ENCODE results near the gene RAD51B. TPM values are rescaled to one million over a fixed set of nuclear protein-coding genes. Genes with fewer than 3 reads are reported as not detected.

The RAD51B gene
- total RNA-seq, 1 experiment from 2014 or later = 20.0 TPM

GRCh38 chr14:68519671-68520187, 700.1 kb downstream of the RAD51B start:
- BruUV-seq (replicated peaks) = no TSS peak
- ChIA-PET CTCF (no interaction called here), POLR2A (interaction anchor here (1.2 kb wide), 1 partner anchor 27 kb away, joined by 3 read pairs; no protein-coding TSS in a partner anchor), RAD21 (ENCODE audit: low non-redundant PET in 1 of 2, low total read pairs in 2 of 2, uncharacterized antibody in 2 of 2, unreplicated experiment in 2 of 2) (interaction anchor here in 1 of 2 experiments (0.6 kb wide), 1 partner anchor 583 kb away, joined by 3 read pairs; no protein-coding TSS in a partner anchor)
- no peaks in the 10 kb centered on the region for H3K79me2 ChIP-seq (ENCODE audit: insufficient read depth, low read length)
- H4K20me1 ChIP-seq (ENCODE audit: insufficient read depth) = no peaks in the 10 kb centered on the region
- H3K27ac ChIP-seq (ENCODE audit: low read depth, low read length) = no peak overlapping the region
- no peak for DNase-seq (ENCODE audit: low read depth, low spot score)
- H3K4me1 ChIP-seq (ENCODE audit: control insufficient read depth in 1 of 2, insufficient read depth in 2 of 2, low read length in 2 of 2) = peaks cover 53 to 54% of the 10 kb centered on the region in 2 experiments
- no peak for ATAC-seq
- intact Hi-C loops (cut with micrococcal nuclease) = no loop called here
- H3K9me3 ChIP-seq (ENCODE audit: control insufficient read depth in 1 of 2, insufficient read depth in 1 of 2, low read depth in 1 of 2, low read length in 2 of 2) = no peaks in the 10 kb centered on the region
- H3K4me3 ChIP-seq (replicated peaks in 1 of 2; ENCODE audit: low read depth in 1 of 2, low read length in 2 of 2) = no peak overlapping the region
- no peak for TF ChIP-seq ZNF274 (IDR thresholded peaks at IDR 0.05; ENCODE audit: low read depth, low read length)
- TF ChIP-seq ELF1 (IDR thresholded peaks at IDR 0.05; ENCODE audit: borderline replicate concordance, low read depth) = no peak
- no peak for TF ChIP-seq ZBTB33 (IDR thresholded peaks at IDR 0.05; ENCODE audit: extremely low read depth, insufficient replicate concordance, low read length)
- TF ChIP-seq MAX (IDR thresholded peaks at IDR 0.05) = no peak
- TF ChIP-seq ZFX (IDR thresholded peaks at IDR 0.05) = no peak
- TF ChIP-seq CEBPB (IDR thresholded peaks at IDR 0.05; ENCODE audit: low read depth) = no peak
- no peak for TF ChIP-seq CBX3 (IDR thresholded peaks at IDR 0.05; ENCODE audit: low read depth)
- no peak for TF ChIP-seq POLR2A (IDR thresholded peaks at IDR 0.05; ENCODE audit: borderline replicate concordance, extremely low read depth, insufficient read depth, insufficient read length)
- no peak for TF ChIP-seq FOSL1 (IDR thresholded peaks at IDR 0.05; ENCODE audit: low read depth)
- TF ChIP-seq ATF3 (IDR thresholded peaks at IDR 0.05) = no peak
- TF ChIP-seq YY1 (IDR thresholded peaks at IDR 0.05; ENCODE audit: extremely low read depth, insufficient replicate concordance, low read depth, low read length) = no peak
- no peak for TF ChIP-seq EGR1 (IDR thresholded peaks at IDR 0.05; ENCODE audit: low read depth)
- TF ChIP-seq EZH2 (IDR thresholded peaks at IDR 0.05) = no peak
- TF ChIP-seq RAD21 (IDR thresholded peaks at IDR 0.05; ENCODE audit: low read depth) = no peak
- TF ChIP-seq SIN3A (IDR thresholded peaks at IDR 0.05; ENCODE audit: low read depth) = no peak
- no peak for TF ChIP-seq TCF7L2 (IDR thresholded peaks at IDR 0.05; ENCODE audit: borderline replicate concordance, extremely low read depth, insufficient read depth, insufficient read length)
- no peak for TF ChIP-seq JUND (IDR thresholded peaks at IDR 0.05)
- H3K9me2 ChIP-seq (ENCODE audit: insufficient read depth) = no peaks in the 10 kb centered on the region
- no peak overlapping the region for H2AFZ ChIP-seq (ENCODE audit: low read depth, low read length, poor library complexity, severe bottlenecking)
- no peaks in the 10 kb centered on the region for H3K27me3 ChIP-seq (ENCODE audit: insufficient read depth, low read length)
- H3K4me2 ChIP-seq (ENCODE audit: low read length) = no peak overlapping the region
- no peaks in the 10 kb centered on the region for H3K36me3 ChIP-seq (ENCODE audit: control insufficient read depth in 1 of 2, insufficient read depth in 2 of 2, low read length in 2 of 2)
- H3K9ac ChIP-seq (ENCODE audit: low read length) = no peak overlapping the region

Data from HCT116 (cell line).